SK-N-SH (cell line): ENCODE results near the gene BBS9. TPM values are rescaled to one million over a fixed set of nuclear protein-coding genes. Genes with fewer than 3 reads are reported as not detected.

Experiments
- CTCF ChIA-PET: fragments of 300-600, 350-600 bp; formaldehyde crosslinking; extraction: SDS; loops from one replicate; lab custom pipeline; 2021; lab: Yijun Ruan, JAX
- POLR2A ChIA-PET: fragments of 350-600 bp; sonication (Branson Sonifier 250); formaldehyde crosslinking; extraction: SDS; loops from one replicate; lab custom pipeline; 2020; ENCODE audit warnings: antibody characterized with exemption, inconsistent platforms; lab: Yijun Ruan, JAX
- DNase-seq: peaks from one replicate; pipeline ENCODE4 v3.0.0; 2012
- H2AFZ ChIP-seq: fragments of 200-600 bp; sonication (generic); 2 replicates; pipeline ENCODE4 v1.8.1; 2016; ENCODE audit warnings: antibody characterized with exemption, mild to moderate bottlenecking, low read depth
- H3F3A ChIP-seq: fragments of 200-600 bp; sonication (generic); replicated peaks from 2 replicates; pipeline ENCODE3; 2016; ENCODE audit warnings: antibody characterized with exemption, mild to moderate bottlenecking; ENCODE audit not compliant: insufficient read depth
- H3K27ac ChIP-seq, 2 experiments: fragments of 200-500 bp in 1 of 2; fragments of 200-600 bp in 1 of 2; sonication (Bioruptor generic) in 1 of 2; sonication (generic), shearing (Covaris generic) in 1 of 2; 2 replicates each; pipeline versions ENCODE4 v1.5.1 to v1.6.1; 2014 to 2016; ENCODE audit warnings: low read depth in 2 of 2, inconsistent platforms in 1 of 2, low read length in 1 of 2, mild to moderate bottlenecking in 1 of 2, mixed read lengths in 1 of 2
- H3K27me3 ChIP-seq: fragments of 200-600 bp; sonication (generic), shearing (Covaris generic); 2 replicates; pipeline ENCODE4 v1.6.1; 2016; ENCODE audit warnings: mixed run types; ENCODE audit not compliant: insufficient read depth
- H3K36me3 ChIP-seq, 2 experiments: fragments of 200-500 bp in 1 of 2; fragments of 200-600 bp in 1 of 2; sonication (Bioruptor generic) in 1 of 2; sonication (generic) in 1 of 2; replicated peaks in 1 of 2; 2 replicates each; pipeline versions ENCODE3 to v1.5.1; 2014 to 2016; ENCODE audit warnings: low read length in 1 of 2, mild to moderate bottlenecking in 1 of 2; ENCODE audit not compliant: insufficient read depth in 2 of 2, control insufficient read depth in 1 of 2
- H3K4me1 ChIP-seq, 2 experiments: fragments of 200-500 bp in 1 of 2; fragments of 200-600 bp in 1 of 2; sonication (Bioruptor generic) in 1 of 2; sonication (generic), shearing (Covaris generic) in 1 of 2; 2 replicates each; pipeline versions ENCODE4 v1.5.1 to v1.6.1; 2014 to 2016; ENCODE audit warnings: low read depth in 1 of 2, low read length in 1 of 2, mixed run types in 1 of 2; ENCODE audit not compliant: insufficient read depth in 2 of 2, control insufficient read depth in 1 of 2
- H3K4me2 ChIP-seq: fragments of 200-600 bp; sonication (generic), shearing (Covaris generic); 2 replicates; pipeline ENCODE4 v1.6.1; 2017; ENCODE audit warnings: mixed run types
- H3K4me3 ChIP-seq, 2 experiments: fragments of 200-500 bp in 1 of 2; fragments of 200-600 bp in 1 of 2; sonication (Bioruptor generic) in 1 of 2; sonication (generic), shearing (Covaris generic) in 1 of 2; 2 replicates each; pipeline versions ENCODE4 v1.5.1 to v1.8.1; 2014 to 2016; ENCODE audit warnings: low read depth in 2 of 2, inconsistent platforms in 1 of 2, low read length in 1 of 2, mild to moderate bottlenecking in 1 of 2, mixed read lengths in 1 of 2, moderate library complexity in 1 of 2
- H3K79me2 ChIP-seq: fragments of 200-600 bp; sonication (generic); 2 replicates; pipeline ENCODE4 v1.8.1; 2017; ENCODE audit warnings: mild to moderate bottlenecking; ENCODE audit not compliant: insufficient read depth
- H3K9ac ChIP-seq: fragments of 200-600 bp; sonication (generic); 2 replicates; pipeline ENCODE4 v1.6.1; 2017; ENCODE audit warnings: mixed run types
- H3K9me2 ChIP-seq: fragments of 200-600 bp; sonication (generic); 2 replicates; pipeline ENCODE4 v1.6.1; 2017; ENCODE audit warnings: mixed run types
- H3K9me3 ChIP-seq: fragments of 200-600 bp; sonication (generic); 2 replicates; pipeline ENCODE4 v1.6.1; 2017; ENCODE audit warnings: mixed run types, mild to moderate bottlenecking, moderate library complexity
- H4K20me1 ChIP-seq: fragments of 200-600 bp; sonication (generic); 2 replicates; pipeline ENCODE4 v1.6.1; 2017; ENCODE audit warnings: mild to moderate bottlenecking, mixed run types; ENCODE audit not compliant: insufficient read depth
- EZH2phosphoT487 ChIP-seq: fragments of 200-600 bp; sonication (generic); IDR thresholded peaks from 2 replicates; pipeline ENCODE4 v1.6.1; 2017; ENCODE audit warnings: low read depth, mixed run types, mild to moderate bottlenecking, antibody characterized with exemption, moderate library complexity, borderline replicate concordance
- FOSL2 ChIP-seq: IDR thresholded peaks from 2 replicates; pipeline ENCODE4 v1.4.0; 2012; ENCODE audit warnings: low read depth, mild to moderate bottlenecking, moderate library complexity, borderline replicate concordance
- GABPA ChIP-seq: IDR thresholded peaks from 2 replicates; pipeline ENCODE4 v1.4.0; 2012; ENCODE audit warnings: low read depth, mild to moderate bottlenecking
- IRF3 ChIP-seq: fragments of 150-350 bp; IDR thresholded peaks from 2 replicates; pipeline ENCODE4 v1.6.1; 2016; ENCODE audit warnings: mild to moderate bottlenecking, low read depth, low read length
- MAX ChIP-seq: IDR thresholded peaks from 2 replicates; pipeline ENCODE4 v1.4.0; 2012; ENCODE audit warnings: low read depth
- MEF2A ChIP-seq: IDR thresholded peaks from 2 replicates; pipeline ENCODE4 v1.4.0; 2012; ENCODE audit warnings: low read depth, borderline replicate concordance
- NRF1 ChIP-seq: IDR thresholded peaks from 2 replicates; pipeline ENCODE4 v1.6.1; 2012; ENCODE audit warnings: low read depth, mild to moderate bottlenecking, low read length
- POLR2AphosphoS5 ChIP-seq: IDR thresholded peaks from 2 replicates; pipeline ENCODE4 v1.6.1; 2012; ENCODE audit warnings: low read depth, low read length
- RCOR1 ChIP-seq: fragments of 150-350 bp; IDR thresholded peaks from 2 replicates; pipeline ENCODE4 v1.6.1; 2017; ENCODE audit warnings: antibody characterized with exemption, low read length
- TAF1 ChIP-seq: IDR thresholded peaks from 2 replicates; pipeline ENCODE4 v1.6.1; 2012; ENCODE audit warnings: low read depth, mild to moderate bottlenecking, low read length, moderate library complexity, borderline replicate concordance
- TCF12 ChIP-seq: IDR thresholded peaks from 2 replicates; pipeline ENCODE4 v1.4.0; 2012
- YY1 ChIP-seq: IDR thresholded peaks from 2 replicates; pipeline ENCODE4 v1.4.0; 2012; ENCODE audit warnings: low read depth, mild to moderate bottlenecking
- ZBTB33 ChIP-seq: IDR thresholded peaks from 2 replicates; pipeline ENCODE4 v1.4.0; 2012; ENCODE audit warnings: low read depth, borderline replicate concordance
- WGBS: methylation state at CpG from one replicate; pipeline ENCODE4 v1.1.6; 2017; ENCODE audit warnings: low lambda C conversion rate; 5-methylcytosine and 5-hydroxymethylcytosine counted together
- polyA plus RNA-seq, 3 experiments: library from polyadenylated mRNA; depleted of rRNA; stranded (reverse); fragments of >200 nt; gene quantifications; 2 replicates each; pipeline ENCODE4 v1.2.3, GENCODE V29; 2012

Gene BBS9
- polyA plus RNA-seq, 1 of the 3 experiments (the other 2 are of a cell fraction): 7.5 TPM

- Histone ChIP-seq H4K20me1 (no peaks in the 10 kb centered on the region), H3K9me3 (no peaks in the 10 kb centered on the region), H3K79me2 (no peaks in the 10 kb centered on the region), H3K27me3 (no peaks in the 10 kb centered on the region), H3K9me2 (no peaks in the 10 kb centered on the region), H3K4me1 (peaks cover 0 to 4% of the 10 kb centered on the region in 2 experiments; a peak in 1 of 4 replicates), H3K9ac (no peak overlapping the region), H3K4me2 (no peak overlapping the region), H3K4me3 (no peak overlapping the region), H3K36me3 (no peaks in the 10 kb centered on the region), H2AFZ (no peak overlapping the region), H3F3A (no peaks in the 10 kb centered on the region), H3K27ac (no peak overlapping the region)
- 90% methylated on average over 1 of the region's 1 CpG for WGBS
- TF ChIP-seq FOSL2 (no peak), ZBTB33 (no peak), TCF12 (no peak)
- ChIA-PET POLR2A (no interaction called here), CTCF (interaction anchor here (0.8 to 1.4 kb wide), 3 partner anchors 10 to 321 kb away, joined by 3 to 5 read pairs (median 4); no protein-coding TSS in a partner anchor)
- no peak for DNase-seq
Observed at GRCh38 chr7:33486633-33487032, 357.3 kb downstream of the BBS9 start.

GRCh38 chr7:33487998-33488682 lies 358.8 kb downstream of the BBS9 start:
- no peak overlapping the region for H3K4me3 ChIP-seq
- CTCF ChIA-PET: no interaction called here
- DNase-seq: no peak
- no peaks in the 10 kb centered on the region for H3K79me2 ChIP-seq
- H3K4me2 ChIP-seq: no peak overlapping the region
- H3K9ac ChIP-seq: no peak overlapping the region
- no peaks in the 10 kb centered on the region for H3K9me3 ChIP-seq
- no peaks in the 10 kb centered on the region for H3F3A ChIP-seq
- peaks cover 0 to 4% of the 10 kb centered on the region in 2 experiments; a peak in 1 of 4 replicates for H3K4me1 ChIP-seq
- H3K27me3 ChIP-seq: no peaks in the 10 kb centered on the region
- POLR2A ChIA-PET: no interaction called here
- H3K36me3 ChIP-seq: no peaks in the 10 kb centered on the region
- H3K27ac ChIP-seq: no peak overlapping the region
- H4K20me1 ChIP-seq: no peaks in the 10 kb centered on the region
- TF ChIP-seq RCOR1: no peak
- TF ChIP-seq NRF1: no peak
- H3K9me2 ChIP-seq: no peaks in the 10 kb centered on the region
- H2AFZ ChIP-seq: no peak overlapping the region

- Histone ChIP-seq H3K4me2 (no peak overlapping the region), H3K27ac (no peak overlapping the region; a peak in 1 of 4 replicates), H3F3A (peaks cover 3% of the 10 kb centered on the region), H3K4me1 (peaks cover 0 to 7% of the 10 kb centered on the region in 2 experiments; a peak in 2 of 4 replicates), H3K9ac (no peak overlapping the region), H3K4me3 (no peak overlapping the region), H4K20me1 (no peaks in the 10 kb centered on the region), H3K79me2 (no peaks in the 10 kb centered on the region), H3K9me2 (no peaks in the 10 kb centered on the region), H3K27me3 (no peaks in the 10 kb centered on the region), H3K36me3 (no peaks in the 10 kb centered on the region), H2AFZ (no peak overlapping the region), H3K9me3 (no peaks in the 10 kb centered on the region)
- TF ChIP-seq IRF3: no peak
- no peak for TF ChIP-seq TAF1
- TF ChIP-seq POLR2AphosphoS5: no peak
- no peak for TF ChIP-seq NRF1
- no peak for TF ChIP-seq MAX
- no peak for TF ChIP-seq YY1
- TF ChIP-seq MEF2A: no peak
- TF ChIP-seq GABPA: no peak
- TF ChIP-seq EZH2phosphoT487: no peak
- DNase-seq: no peak
- POLR2A ChIA-PET: no interaction called here
- CTCF ChIA-PET: no interaction called here
Observed at GRCh38 chr7:33494474-33494873, 365.1 kb downstream of the BBS9 start.
